Effector CD4-positive, alpha-beta T cell (primary cell): ENCODE measurements around the gene PNMA8C.
"Not testable (repeated sequence)": the region's sequence is repeated elsewhere in the genome, so short reads cannot be mapped to it uniquely, and the experiment has no call there.

Experiments
- DNase-seq: peaks from one replicate; pipeline ENCODE4 v3.0.0-alpha.2; 2020

PNMA8C gene

GRCh38 chr19:46388311-46389095, 40.2 kb downstream of the PNMA8C start:
- DNase-seq, result no peak

GRCh38 chr19:46387713-46388130, 41.0 kb downstream of the PNMA8C start:
- no peak for DNase-seq

GRCh38 chr19:46386996-46387712, 41.6 kb downstream of the PNMA8C start:
- no peak for DNase-seq

GRCh38 chr19:46386151-46386550, 42.6 kb downstream of the PNMA8C start:
- no peak for DNase-seq

- DNase-seq, result no peak
Measured at GRCh38 chr19:46385636-46386035, 43.1 kb downstream of the PNMA8C start.

GRCh38 chr19:46384396-46384795, 44.3 kb downstream of the PNMA8C start:
- no peak for DNase-seq

- DNase-seq, result no peak
Measured at GRCh38 chr19:46383846-46384245, 44.9 kb downstream of the PNMA8C start.

GRCh38 chr19:46383171-46383815, 45.4 kb downstream of the PNMA8C start:
- DNase-seq, result no peak

GRCh38 chr19:46381756-46382345, 46.9 kb downstream of the PNMA8C start:
- DNase-seq, result no peak

- DNase-seq, result no peak
Measured at GRCh38 chr19:46381346-46381745, 47.4 kb downstream of the PNMA8C start.

- no peak for DNase-seq
Measured at GRCh38 chr19:46380690-46381089, 48.0 kb downstream of the PNMA8C start.

- no peak for DNase-seq
Measured at GRCh38 chr19:46378268-46378667, 50.5 kb downstream of the PNMA8C start.

- no peak for DNase-seq
Measured at GRCh38 chr19:46376241-46377153, 52.2 kb downstream of the PNMA8C start.

- DNase-seq, result not testable (repeated sequence)
Measured at GRCh38 chr19:46375476-46376067, 53.2 kb downstream of the PNMA8C start.
